Endothelial cell of umbilical vein (primary cell): Measurements from ENCODE around the gene CTSF. TPM values are rescaled to one million over a fixed set of nuclear protein-coding genes. Genes with fewer than 3 reads are reported as not detected.

Experiments used
- BruUV-seq: library from RNA; stranded (reverse); fragments of 400-500 nt; replicated peaks from 2 replicates; lab custom pipeline; 2021; lab: Mats Ljungman, UMichigan
- CTCF ChIA-PET: fragments of 300-600, 350-600 bp; sonication (Branson Sonifier 250); formaldehyde crosslinking; loops from one replicate; lab custom pipeline; 2021; ENCODE audit warnings: antibody characterized with exemption, inconsistent platforms; lab: Charles Lee
- POLR2A ChIA-PET: fragments of 300-600, 350-600 bp; sonication (Branson Sonifier 250); formaldehyde crosslinking; loops from one replicate; lab custom pipeline; 2021; ENCODE audit warnings: antibody characterized with exemption, inconsistent platforms; lab: Charles Lee
- DNase-seq: peaks from one replicate; pipeline ENCODE4 v3.0.0-alpha.2; 2011; ENCODE audit warnings: low read depth, low spot score
- FAIRE-seq: peaks from 2 replicates; lab custom pipeline; 2011; peaks lifted over from hg19 to GRCh38; lab: Jason Lieb, UNC
- H2AFZ ChIP-seq: 2 replicates; pipeline ENCODE4 v1.6.0; 2012; ENCODE audit warnings: low read depth, low read length, control low read depth, inconsistent platforms
- H3K27ac ChIP-seq: 2 replicates; pipeline ENCODE4 v1.5.1; 2011; ENCODE audit warnings: low read depth, mild to moderate bottlenecking, control low read depth, low read length, moderate library complexity; ENCODE audit not compliant: insufficient read depth
- H3K27me3 ChIP-seq, 2 experiments: 2 replicates each; pipeline versions ENCODE4 v1.6.0 to v1.6.1; 2011; ENCODE audit warnings: low read length in 2 of 2, mixed read lengths in 1 of 2; ENCODE audit not compliant: control insufficient read depth in 2 of 2, insufficient read depth in 2 of 2
- H3K36me3 ChIP-seq, 2 experiments: 2 replicates in 1 of 2; 3 replicates in 1 of 2; pipeline ENCODE4 v1.5.1; 2011; ENCODE audit warnings: low read length in 2 of 2, mild to moderate bottlenecking in 1 of 2, moderate library complexity in 1 of 2; ENCODE audit not compliant: control insufficient read depth in 2 of 2, insufficient read depth in 2 of 2; ENCODE audit errors: extremely low read depth in 1 of 2
- H3K4me1 ChIP-seq: 3 replicates; pipeline ENCODE4 v1.5.1; 2011; ENCODE audit warnings: mild to moderate bottlenecking, low read length; ENCODE audit not compliant: control insufficient read depth, insufficient read depth; ENCODE audit errors: extremely low read depth
- H3K4me2 ChIP-seq: 2 replicates; pipeline ENCODE4 v1.6.1; 2011; ENCODE audit warnings: low read length, control low read depth, mixed read lengths; ENCODE audit not compliant: insufficient read depth
- H3K4me3 ChIP-seq, 3 experiments: fragments of 200-600 bp in 1 of 3; sonication (generic), shearing (Covaris generic) in 1 of 3; replicated peaks in 1 of 3; 2 replicates each; pipeline ENCODE4 v1.5.1; 2011 to 2016; ENCODE audit warnings: control low read depth in 3 of 3, low read length in 3 of 3, mild to moderate bottlenecking in 2 of 3, inconsistent platforms in 1 of 3, low read depth in 1 of 3, moderate library complexity in 1 of 3; ENCODE audit not compliant: insufficient read depth in 1 of 3
- H3K79me2 ChIP-seq: 2 replicates; pipeline ENCODE4 v1.6.0; 2012; ENCODE audit warnings: low read length, inconsistent platforms; ENCODE audit not compliant: control insufficient read depth, insufficient read depth
- H3K9ac ChIP-seq: replicated peaks from 2 replicates; pipeline ENCODE3; 2011; ENCODE audit warnings: low read length, control low read depth; ENCODE audit not compliant: insufficient read depth; ENCODE audit errors: extremely low read depth
- H3K9me1 ChIP-seq: replicated peaks from 3 replicates; pipeline ENCODE4 v1.6.0; 2011; ENCODE audit warnings: mild to moderate bottlenecking, low read length; ENCODE audit not compliant: control insufficient read depth, insufficient read depth; ENCODE audit errors: extremely low read depth
- H3K9me3 ChIP-seq: replicated peaks from 2 replicates; pipeline ENCODE4 v1.5.1; 2012; ENCODE audit warnings: low read length, inconsistent platforms; ENCODE audit not compliant: control insufficient read depth, insufficient read depth
- H4K20me1 ChIP-seq: replicated peaks from 2 replicates; pipeline ENCODE3; 2011; ENCODE audit warnings: mild to moderate bottlenecking, low read length; ENCODE audit not compliant: control insufficient read depth, insufficient read depth; ENCODE audit errors: extremely low read depth
- CTCF ChIP-seq, 2 donors: IDR thresholded peaks; 1 replicate in 1 of 2; 2 replicates in 1 of 2; pipeline ENCODE4 v1.5.1; 2011; ENCODE audit warnings: low read length in 2 of 2, mild to moderate bottlenecking in 2 of 2, moderate library complexity in 2 of 2, control low read depth in 1 of 2, inconsistent platforms in 1 of 2, low read depth in 1 of 2; ENCODE audit not compliant: insufficient read depth in 1 of 2; ENCODE audit errors: extremely low read depth in 1 of 2
- EZH2 ChIP-seq: IDR thresholded peaks from 2 replicates; pipeline ENCODE4 v1.6.1; 2012; ENCODE audit warnings: borderline replicate concordance, low read depth, mild to moderate bottlenecking, moderate library complexity, low read length, inconsistent platforms; ENCODE audit not compliant: severe bottlenecking
- FOS ChIP-seq: IDR thresholded peaks from 2 replicates; pipeline ENCODE4 v1.6.1; 2011; ENCODE audit warnings: mild to moderate bottlenecking, low read length, moderate library complexity, borderline replicate concordance; ENCODE audit not compliant: insufficient read depth
- GATA2 ChIP-seq: IDR thresholded peaks from 2 replicates; pipeline ENCODE4 v1.7.0; 2011; ENCODE audit warnings: low read depth, mild to moderate bottlenecking, moderate library complexity, mixed read lengths, low read length; ENCODE audit not compliant: insufficient read length, insufficient read depth
- JUN ChIP-seq: IDR thresholded peaks from 2 replicates; pipeline ENCODE4 v1.6.1; 2011; ENCODE audit warnings: borderline replicate concordance, low read depth; ENCODE audit not compliant: insufficient read length, insufficient read depth
- MAX ChIP-seq: IDR thresholded peaks from 2 replicates; pipeline ENCODE4 v1.6.1; 2011; ENCODE audit not compliant: insufficient read depth, insufficient read length
- MYC ChIP-seq: IDR thresholded peaks from one replicate; pipeline ENCODE4 v1.6.1; 2011; ENCODE audit warnings: mild to moderate bottlenecking, low read depth, low read length
- POLR2A ChIP-seq: IDR thresholded peaks from 2 replicates; pipeline ENCODE4 v1.6.1; 2012; ENCODE audit warnings: low read depth, mild to moderate bottlenecking, control low read depth, low read length
- POLR2AphosphoS5 ChIP-seq: IDR thresholded peaks from 2 replicates; pipeline ENCODE4 v1.6.1; 2012; ENCODE audit warnings: low read depth, mild to moderate bottlenecking, control low read depth, low read length, moderate library complexity; ENCODE audit not compliant: insufficient read depth
- dilution Hi-C: fragments of 300-500 bp; cut with MboI; formaldehyde crosslinking; loops from one replicate; pipeline ENCODE4 v1.15.0; 2019; ENCODE audit warnings: low sequenced_read_pairs; ENCODE audit not compliant: extremely low pct_ligation_motif_present
- intact Hi-C: fragments of 100-400 bp; cut with micrococcal nuclease; formaldehyde crosslinking; loops from one replicate; pipeline ENCODE4 v1.10.0; 2022
- polyA plus RNA-seq, 4 experiments: library from polyadenylated mRNA; depleted of rRNA in 3 of 4; stranded (reverse) in 3 of 4; unstranded in 1 of 4; fragments of >200 nt; gene quantifications; 2 replicates each; pipeline versions ENCODE4 v1.2.1 to v1.2.3, GENCODE V29; 2011 to 2012; ENCODE audit warnings: missing spikeins in 1 of 4
- total RNA-seq: library from RNA; stranded (reverse); gene quantifications from 2 replicates; pipeline ENCODE4 v1.2.3, GENCODE V29; 2021

Gene CTSF
- total and polyA plus RNA-seq, 2 donors (not counting 3 experiments of a cell fraction or from before 2014, with no cell fraction given), result 14.4 to 27.7 TPM

- no peaks in the 10 kb centered on the region for H3K36me3 ChIP-seq
- no peak overlapping the region for H3K4me3 ChIP-seq
- no peak overlapping the region for H3K9ac ChIP-seq
- dilution Hi-C loops, result no loop called here
- H4K20me1 ChIP-seq, result no peaks in the 10 kb centered on the region
- intact Hi-C loops, result no loop called here
- H3K4me2 ChIP-seq, result no peak overlapping the region
- no peak for FAIRE-seq
- H3K79me2 ChIP-seq, result no peaks in the 10 kb centered on the region
- TF ChIP-seq POLR2AphosphoS5, result no peak
- TF ChIP-seq EZH2, result no peak
- no peak for TF ChIP-seq GATA2
- no peak for TF ChIP-seq POLR2A
- TF ChIP-seq MAX, result no peak
- no peak for TF ChIP-seq FOS
- TF ChIP-seq JUN, result no peak
- no peak overlapping the region for H3K27ac ChIP-seq
- peaks cover 5 to 6% of the 10 kb centered on the region in 2 experiments for H3K27me3 ChIP-seq
- POLR2A ChIA-PET, result interaction anchor here (0.6 kb wide), 2 partner anchors 55 to 760 kb away, joined by 3 to 4 read pairs; no protein-coding TSS in a partner anchor
- H3K4me1 ChIP-seq, result no peaks in the 10 kb centered on the region
- no TSS peak for BruUV-seq
- no peaks in the 10 kb centered on the region for H3K9me3 ChIP-seq
- DNase-seq, result no peak
- CTCF ChIA-PET, result interaction anchor here (1.1 to 2.7 kb wide), 2 partner anchors 76 to 116 kb away, joined by 3 to 13 read pairs; partner anchors contain the start of genes RBM4 and RBM4B
- H3K9me1 ChIP-seq, result no peaks in the 10 kb centered on the region
- no peak overlapping the region for H2AFZ ChIP-seq
Measured at GRCh38 chr11:66561975-66562248, 6.5 kb downstream of the CTSF start.

- no peaks in the 10 kb centered on the region for H3K9me1 ChIP-seq
- H3K27me3 ChIP-seq, result peaks cover 5 to 6% of the 10 kb centered on the region in 2 experiments
- H3K4me3 ChIP-seq, result no peak overlapping the region
- intact Hi-C loops, result no loop called here
- DNase-seq, result no peak
- ChIA-PET CTCF (interaction anchor here (2.7 kb wide), 1 partner anchor 117 kb away, joined by 13 read pairs; the partner anchor contains the start of gene RBM4B), POLR2A (interaction anchor here (0.6 kb wide), 2 partner anchors 55 to 759 kb away, joined by 3 to 4 read pairs; no protein-coding TSS in a partner anchor)
- H3K9ac ChIP-seq, result no peak overlapping the region
- H3K9me3 ChIP-seq, result no peaks in the 10 kb centered on the region
- no peaks in the 10 kb centered on the region for H3K36me3 ChIP-seq
- H3K4me2 ChIP-seq, result no peak overlapping the region
- no TSS peak for BruUV-seq
- H3K79me2 ChIP-seq, result no peaks in the 10 kb centered on the region
- no peak for TF ChIP-seq FOS
- no peak for TF ChIP-seq CTCF (IDR thresholded peaks at IDR 0.05; ENCODE audit: extremely low read depth in 1 of 2, insufficient read depth in 1 of 2, low read depth in 1 of 2, low read length in 2 of 2)
- TF ChIP-seq MAX, result no peak
- no peak for TF ChIP-seq POLR2AphosphoS5
- TF ChIP-seq GATA2, result no peak
- TF ChIP-seq MYC, result no peak
- TF ChIP-seq POLR2A, result no peak
- no peak for TF ChIP-seq EZH2
- TF ChIP-seq JUN, result no peak
- no peak for FAIRE-seq
- H3K4me1 ChIP-seq, result no peaks in the 10 kb centered on the region
- no peaks in the 10 kb centered on the region for H4K20me1 ChIP-seq
- dilution Hi-C loops, result no loop called here
- H3K27ac ChIP-seq, result no peak overlapping the region
- H2AFZ ChIP-seq, result no peak overlapping the region
Measured at GRCh38 chr11:66561178-66561974, 7.0 kb downstream of the CTSF start.
